Activated CD4-positive, alpha-beta T cell treated with anti-CD3 and anti-CD28 coated beads for 24 hours (primary cell): ENCODE measurements around the gene PEMT.
"Not testable (repeated sequence)": the region's sequence is repeated elsewhere in the genome, so short reads cannot be mapped to it uniquely, and the experiment has no call there.

Experiments
- DNase-seq, 2 donors: peaks; one replicate each; pipeline ENCODE4 v3.0.0-alpha.2; 2020; ENCODE audit warnings: low read depth in 2 of 2

Gene PEMT

DNA sequence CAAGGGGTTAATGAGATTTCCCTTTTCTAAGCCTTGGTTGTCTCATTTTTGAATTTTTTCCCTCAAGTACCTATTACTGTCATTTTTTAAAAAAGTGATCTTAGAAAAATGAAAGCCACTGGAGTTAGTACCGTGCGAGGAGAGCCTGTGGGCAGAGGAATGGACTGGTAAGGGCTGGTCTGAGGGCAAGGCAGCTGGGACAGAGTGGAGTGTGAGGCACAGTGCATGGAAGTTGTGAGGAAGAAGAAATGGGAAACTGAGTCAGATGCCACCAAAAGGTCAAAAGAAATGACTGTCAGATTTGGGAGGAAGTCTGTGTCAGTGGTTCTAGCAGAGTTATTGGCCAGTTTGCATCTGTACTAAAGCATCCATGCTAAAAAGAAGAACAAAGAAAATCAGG, 103.5 kb downstream of the PEMT start:
- no peak for DNase-seq

DNA sequence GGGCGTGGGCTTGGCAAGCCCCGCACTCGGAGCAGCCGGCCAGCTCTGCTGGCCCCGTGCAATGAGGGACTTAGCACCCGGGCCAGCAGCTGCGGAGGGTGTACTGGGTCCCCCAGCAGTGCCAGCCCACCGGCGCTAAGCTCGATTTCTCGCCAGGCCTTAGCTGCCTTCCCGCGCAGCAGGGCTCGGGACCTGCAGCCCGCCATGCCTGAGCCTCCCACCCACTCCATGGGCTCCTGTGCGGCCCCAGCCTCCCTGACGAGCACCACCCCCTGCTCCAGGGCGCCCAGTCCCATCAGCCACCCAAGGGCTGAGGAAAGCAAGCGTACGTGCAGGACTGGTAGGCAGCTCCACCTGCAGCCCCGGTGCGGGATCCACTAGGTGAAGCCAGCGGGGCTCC, 105.1 kb downstream of the PEMT start:
- DNase-seq: not testable (repeated sequence)

DNA sequence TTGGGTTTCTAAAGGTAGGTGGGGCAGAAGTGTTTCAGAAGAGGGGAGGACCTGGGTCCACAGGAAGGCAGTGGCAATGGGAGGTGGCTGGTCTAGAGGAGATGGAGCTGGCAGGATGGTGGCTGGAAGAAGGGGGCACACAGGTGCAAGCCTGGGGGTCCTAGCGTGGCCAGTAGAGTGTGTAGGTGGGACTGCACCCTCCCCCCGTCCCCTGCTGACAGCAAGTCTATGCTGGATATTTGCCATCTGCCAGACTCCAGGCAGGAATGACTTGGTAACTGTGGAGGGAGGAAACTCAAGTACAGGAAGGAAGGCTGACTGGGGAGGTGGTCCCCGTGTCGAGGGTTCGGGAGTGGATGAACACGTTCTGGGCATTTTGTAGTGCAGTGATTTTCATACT, 106.1 kb downstream of the PEMT start:
- DNase-seq: no peak

DNA sequence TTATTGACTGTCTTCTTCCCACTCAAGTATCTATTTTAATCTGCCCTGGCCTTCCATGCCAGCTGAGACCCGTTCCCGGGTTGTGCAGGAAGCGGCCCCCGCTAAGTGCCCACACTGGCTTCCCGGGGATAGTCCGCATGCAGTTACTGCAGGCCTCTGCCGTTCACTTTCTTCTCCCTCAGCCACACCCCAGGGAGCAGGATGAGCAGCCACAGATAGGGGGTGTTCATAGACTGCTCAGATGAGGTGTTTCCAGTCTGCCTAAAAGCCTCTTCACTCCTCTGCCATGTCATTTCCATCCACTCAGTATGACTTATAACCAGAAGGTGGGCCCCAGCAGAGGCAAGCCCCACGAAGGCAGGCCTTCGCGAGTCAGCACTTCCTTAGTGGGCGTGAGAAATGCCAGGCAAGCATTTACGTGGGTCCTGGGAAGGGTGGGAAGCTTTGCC, 107.0 kb downstream of the PEMT start:
- no peak for DNase-seq

DNA sequence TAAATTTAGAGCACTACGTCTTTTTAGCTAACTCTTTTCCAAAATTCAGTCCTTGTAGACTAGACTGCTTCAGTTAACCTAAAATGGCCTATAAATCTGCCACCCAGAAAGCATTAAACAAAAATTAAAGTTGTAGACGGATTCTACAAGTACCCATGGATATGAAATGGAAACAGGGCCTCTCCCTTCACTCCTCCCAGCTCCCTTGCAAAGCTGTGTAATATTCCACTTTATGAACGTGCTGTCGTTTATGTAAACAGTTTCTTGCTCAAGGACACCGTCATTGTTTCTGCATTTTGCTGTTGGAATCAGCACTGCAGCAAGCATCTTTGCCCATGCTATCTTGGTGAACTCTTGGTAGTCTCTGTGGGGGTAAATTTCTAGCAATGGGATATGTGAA, 109.6 kb downstream of the PEMT start:
- no peak for DNase-seq

DNA sequence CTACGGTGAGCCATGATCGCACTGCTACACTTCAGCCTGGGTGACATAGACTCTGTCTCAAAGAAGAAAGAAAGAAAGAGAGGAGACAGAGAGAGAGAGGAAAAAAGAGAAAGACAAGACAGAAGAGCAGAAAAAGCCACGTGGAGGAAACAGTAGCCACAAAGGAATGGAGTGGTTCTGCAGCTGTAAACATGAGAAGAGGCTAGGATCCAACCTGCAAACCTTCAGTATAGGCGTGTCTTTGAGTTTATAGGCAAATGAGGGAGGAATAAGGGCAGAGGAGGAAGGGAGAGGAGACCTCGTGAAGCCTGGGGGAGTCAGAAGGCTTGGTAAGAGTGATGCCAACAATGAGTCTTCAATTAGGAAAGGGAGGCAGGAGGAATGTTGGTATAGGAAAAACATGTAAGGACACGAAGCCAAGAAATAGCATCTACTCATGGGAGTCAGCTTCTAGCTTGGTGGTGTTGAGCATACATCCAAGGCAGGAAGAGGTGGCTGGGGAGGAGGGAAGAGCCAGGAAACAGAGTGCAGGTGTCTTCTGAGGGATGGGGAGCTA, 110.8 kb downstream of the PEMT start:
- DNase-seq: no peak

DNA sequence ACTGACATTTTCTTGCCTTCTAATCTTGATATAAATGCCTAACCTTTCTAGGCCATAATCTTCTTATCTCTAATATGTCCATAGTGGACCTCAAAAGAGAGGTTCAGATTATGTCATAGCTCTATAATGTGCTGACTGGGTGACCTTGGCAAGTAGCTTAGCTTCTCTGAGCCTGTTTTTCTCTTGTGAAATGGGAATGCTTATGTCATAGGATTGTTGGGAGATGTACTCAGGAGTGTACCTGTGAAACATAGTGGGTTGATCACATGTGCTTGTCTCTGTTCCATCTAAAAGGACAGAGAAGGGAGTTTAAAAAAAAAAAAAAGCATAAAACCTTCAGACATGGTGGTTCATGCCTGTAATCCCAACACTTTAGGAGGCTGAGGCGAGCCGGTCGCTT, 112.3 kb downstream of the PEMT start:
- no peak for DNase-seq

DNA sequence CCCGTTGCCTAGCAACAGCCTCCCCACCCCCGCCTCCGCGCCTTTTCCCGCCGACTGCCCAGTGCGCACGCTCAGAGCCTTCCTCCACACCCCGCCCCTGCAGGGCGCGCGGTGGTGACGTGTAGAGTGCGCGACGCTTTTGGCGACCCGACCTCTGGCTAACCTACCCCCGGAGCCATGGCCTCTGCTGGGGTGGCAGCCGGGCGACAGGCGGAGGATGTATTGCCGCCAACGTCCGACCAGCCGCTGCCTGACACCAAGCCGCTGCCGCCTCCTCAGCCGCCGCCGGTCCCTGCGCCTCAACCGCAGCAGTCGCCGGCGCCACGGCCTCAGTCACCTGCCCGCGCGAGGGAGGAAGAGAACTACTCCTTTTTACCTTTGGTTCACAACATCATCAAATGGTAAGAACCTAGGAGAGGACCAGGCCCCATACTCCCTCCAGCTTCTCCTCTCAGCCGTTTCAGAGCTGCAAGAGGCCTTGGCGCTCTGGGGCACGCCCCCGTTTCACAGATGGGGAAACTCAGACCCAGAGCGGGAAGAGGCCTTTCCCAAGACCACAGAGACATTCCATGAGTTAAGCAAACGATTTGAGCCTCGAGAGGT, 114.5 kb downstream of the PEMT start, which contains the start of gene MED9:
Gene MED9 (plus strand): TSS at position 136 of the 603 bp plus-strand sequence. CDS start 42 bp downstream, at position 178.
- DNase-seq: peak; percentile 91 to 93

DNA sequence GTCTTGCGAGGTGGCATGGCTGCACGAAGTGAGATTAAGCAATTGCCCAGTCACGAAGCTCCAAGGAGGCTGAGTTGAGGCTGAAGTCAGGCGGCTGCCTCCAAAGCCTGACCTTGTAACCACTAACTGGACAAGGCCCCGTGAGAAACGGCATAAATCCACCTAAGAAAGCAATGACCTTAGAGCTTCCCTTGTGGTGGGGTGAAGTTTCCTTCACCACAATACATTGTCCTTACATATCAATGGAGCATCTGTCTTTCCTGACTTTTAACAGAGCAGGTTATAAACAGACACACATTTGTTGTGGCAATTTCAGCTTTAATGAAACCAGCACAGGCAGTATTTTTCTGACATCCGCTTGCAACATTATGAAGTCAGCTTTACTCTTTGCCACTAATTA, 117.2 kb downstream of the PEMT start:
- DNase-seq: no peak

DNA sequence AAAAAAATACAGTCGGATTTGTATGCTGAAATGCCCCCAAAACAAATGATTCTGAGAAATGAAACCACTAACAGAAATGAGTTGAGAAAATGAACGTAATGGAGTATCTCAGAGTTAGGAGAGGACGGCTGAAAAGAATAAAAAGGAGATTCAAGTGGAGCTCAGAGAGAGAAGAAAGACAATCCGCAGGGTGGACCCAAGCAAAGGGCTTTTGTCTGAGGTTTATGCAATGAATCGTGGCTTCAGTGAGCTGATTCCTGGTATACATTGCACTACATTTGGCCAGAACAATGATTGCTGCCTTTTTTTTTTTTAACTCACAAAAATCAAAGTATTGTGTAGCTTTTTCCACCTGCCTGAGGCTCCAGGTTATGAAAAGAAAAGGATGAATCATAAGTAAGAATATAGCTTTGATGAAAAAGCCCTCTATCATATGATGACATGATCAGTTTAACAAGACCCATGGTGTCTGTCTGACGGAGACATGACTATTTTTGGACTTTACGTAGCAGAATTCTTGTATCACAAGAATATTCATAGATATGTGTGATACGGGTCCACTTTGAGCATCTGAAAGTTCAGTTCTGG, 119.1 kb downstream of the PEMT start:
- no peak for DNase-seq

DNA sequence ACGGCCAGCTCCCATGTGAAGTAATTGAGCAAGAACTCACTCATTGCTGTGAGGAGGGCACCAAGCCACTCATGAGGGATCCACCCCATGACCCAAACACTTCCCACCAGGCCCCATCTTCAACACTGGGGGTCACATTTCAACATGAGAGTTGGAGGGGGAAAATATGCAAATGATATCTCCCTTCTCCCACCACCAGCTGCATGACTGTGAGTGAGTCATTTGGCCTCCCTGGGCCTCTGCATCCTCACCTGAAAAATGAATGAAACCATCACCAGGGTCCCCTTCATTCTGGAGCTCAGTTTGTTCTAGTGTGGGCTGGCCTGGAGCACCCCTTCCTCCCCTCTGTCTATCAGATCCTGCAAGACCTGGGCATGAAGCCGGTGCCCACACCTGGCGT, 121.5 kb downstream of the PEMT start:
- no peak for DNase-seq

DNA sequence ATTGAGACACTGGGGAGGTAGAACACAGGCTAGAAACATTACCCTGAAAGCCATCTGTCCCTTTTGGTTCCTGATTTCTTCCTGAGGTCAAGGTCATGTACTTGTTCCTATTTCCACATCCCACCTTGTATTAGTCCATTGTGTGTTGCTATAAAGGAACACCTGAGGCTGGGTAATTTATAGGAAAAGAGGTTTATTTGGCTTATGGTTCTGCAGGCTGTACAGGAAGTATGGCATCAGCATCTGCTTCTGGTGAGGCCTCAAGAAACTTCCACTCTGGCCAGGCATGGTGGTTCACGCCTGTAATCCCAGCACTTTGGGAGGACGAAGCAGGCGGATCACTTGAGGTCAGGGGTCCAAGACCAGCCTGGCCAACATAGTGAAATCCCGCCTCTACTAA, 122.2 kb downstream of the PEMT start:
- DNase-seq: no peak

DNA sequence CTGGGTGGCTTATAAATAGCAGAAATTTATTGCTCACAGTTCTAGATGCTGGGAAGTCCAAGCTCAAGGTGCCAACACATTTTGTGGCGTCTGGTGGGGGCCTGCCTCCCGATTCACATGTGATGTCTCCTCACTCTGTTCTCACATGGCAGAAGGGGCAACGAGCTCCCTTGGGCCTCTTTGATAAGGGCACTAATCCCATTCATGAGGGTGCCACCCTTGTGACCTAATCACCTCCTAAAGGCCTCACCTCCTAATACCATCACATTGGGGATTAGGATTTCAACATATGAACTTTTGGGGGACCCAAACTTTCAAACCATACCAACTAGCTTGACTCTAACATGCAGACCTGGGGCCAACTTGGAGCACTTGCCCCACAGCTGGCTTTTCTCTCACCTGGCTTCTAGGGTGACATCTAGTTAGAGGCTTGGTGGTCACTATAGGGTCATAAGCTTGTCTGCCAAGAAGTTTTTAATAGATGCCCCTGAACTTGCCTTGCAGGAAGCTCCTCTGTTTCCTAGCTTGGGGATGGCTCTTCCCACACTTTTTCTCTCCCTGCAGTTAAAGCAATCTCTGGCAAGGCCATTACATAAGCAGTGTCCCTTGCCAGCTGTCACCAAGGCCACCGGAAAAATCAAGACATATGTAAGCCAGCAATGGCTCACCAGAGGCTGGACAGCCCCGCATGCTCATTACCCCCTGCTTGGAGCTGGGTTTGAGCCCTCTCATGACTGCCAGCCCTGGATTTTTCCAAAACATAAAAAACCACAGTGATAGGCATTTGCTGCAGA, 123.1 kb downstream of the PEMT start:
- DNase-seq: no peak

DNA sequence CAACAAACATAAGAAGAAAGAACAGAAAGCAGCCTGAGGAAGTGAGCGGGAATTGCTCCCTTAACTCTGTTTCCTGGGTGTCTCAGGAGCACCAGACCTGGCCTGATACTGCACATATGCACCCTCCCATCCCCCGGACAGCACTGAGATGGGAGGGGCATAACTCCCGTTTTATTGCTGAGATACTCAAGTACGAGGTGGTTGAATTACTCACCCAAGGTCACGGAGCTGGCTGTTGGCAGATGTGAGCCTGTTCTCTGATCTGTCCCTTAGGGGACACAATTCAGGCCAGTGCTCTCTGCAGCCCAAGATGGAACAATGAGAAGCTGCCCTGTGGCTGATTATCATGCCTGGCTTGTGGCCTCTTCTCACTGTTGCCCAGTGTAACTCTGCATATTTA, 123.8 kb downstream of the PEMT start:
- no peak for DNase-seq

DNA sequence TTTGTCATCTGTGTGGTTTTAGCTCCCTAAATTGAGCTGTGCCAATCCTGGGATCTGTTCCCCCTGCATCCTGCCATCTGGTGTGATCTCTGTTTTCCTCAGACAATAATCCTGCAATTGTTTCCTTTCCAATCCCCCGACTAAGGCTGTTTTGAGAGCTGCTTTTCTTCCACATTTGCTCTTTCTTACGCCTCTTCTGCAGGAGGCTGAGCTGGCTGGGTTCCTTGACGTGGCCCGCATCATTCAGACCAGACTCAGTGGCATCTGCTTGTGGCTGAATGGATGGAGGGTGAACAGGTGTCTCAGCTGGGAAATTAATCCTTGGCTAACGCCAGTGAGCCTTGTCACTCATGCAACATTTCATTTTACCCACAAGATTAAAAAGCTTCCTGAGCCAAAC, 124.5 kb downstream of the PEMT start:
- no peak for DNase-seq

DNA sequence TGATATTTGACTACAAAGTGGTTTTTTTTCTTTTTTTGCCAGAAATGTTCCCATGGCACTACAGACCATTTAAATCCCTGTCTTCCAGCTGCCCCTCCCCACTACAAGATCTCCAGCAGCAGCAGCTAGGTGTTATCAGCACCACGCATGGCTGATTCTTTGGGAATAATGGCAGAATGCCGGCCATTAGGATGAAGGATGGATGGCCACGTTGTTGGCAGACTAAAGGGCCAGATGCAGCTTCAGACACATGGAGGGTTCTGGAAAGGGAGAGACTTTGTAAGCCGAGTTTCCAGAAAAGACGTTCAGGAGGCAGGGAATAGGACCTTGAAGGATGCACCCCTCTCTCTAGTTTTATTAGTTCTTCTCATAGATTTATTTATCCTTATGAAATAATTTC, 125.0 kb downstream of the PEMT start:
- DNase-seq: no peak

DNA sequence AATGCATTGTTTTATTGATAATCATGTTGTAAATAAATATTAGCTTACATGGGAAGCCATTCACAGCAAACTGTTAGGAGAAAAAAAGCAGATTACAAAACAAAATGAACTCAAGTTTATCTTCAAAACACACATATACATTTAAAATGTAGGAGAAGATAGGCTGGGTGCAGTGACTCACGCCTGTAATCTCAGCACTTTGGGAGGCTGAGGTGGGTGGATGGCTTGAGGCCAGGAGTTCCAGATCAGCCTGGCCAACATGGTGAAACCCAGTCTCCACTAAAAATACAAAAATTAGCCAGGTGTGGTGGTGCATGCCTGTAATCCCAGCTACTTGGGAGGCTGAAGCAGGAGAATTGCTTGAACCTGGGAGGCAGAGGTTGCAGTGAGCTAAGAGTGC, 125.6 kb downstream of the PEMT start:
- not testable (repeated sequence) for DNase-seq

DNA sequence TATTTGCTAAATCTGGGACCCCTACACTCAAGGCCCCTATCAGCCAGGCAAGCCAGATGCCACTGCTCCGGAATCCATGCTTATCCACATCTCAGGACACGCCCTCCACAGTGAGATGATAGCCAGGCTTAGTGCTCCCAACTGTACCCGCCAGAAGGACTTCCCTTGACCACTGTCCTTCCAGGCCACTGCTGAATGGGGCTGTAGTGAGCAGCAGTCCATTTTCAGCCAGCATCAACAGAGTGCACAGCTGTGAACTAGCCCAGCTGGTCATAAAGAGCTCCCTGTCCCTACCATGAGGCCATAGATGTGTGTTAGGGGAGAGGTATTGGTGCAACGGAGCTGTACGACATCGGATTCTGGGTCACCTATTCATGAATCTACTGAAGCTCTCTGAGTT, 127.7 kb downstream of the PEMT start:
- no peak for DNase-seq

DNA sequence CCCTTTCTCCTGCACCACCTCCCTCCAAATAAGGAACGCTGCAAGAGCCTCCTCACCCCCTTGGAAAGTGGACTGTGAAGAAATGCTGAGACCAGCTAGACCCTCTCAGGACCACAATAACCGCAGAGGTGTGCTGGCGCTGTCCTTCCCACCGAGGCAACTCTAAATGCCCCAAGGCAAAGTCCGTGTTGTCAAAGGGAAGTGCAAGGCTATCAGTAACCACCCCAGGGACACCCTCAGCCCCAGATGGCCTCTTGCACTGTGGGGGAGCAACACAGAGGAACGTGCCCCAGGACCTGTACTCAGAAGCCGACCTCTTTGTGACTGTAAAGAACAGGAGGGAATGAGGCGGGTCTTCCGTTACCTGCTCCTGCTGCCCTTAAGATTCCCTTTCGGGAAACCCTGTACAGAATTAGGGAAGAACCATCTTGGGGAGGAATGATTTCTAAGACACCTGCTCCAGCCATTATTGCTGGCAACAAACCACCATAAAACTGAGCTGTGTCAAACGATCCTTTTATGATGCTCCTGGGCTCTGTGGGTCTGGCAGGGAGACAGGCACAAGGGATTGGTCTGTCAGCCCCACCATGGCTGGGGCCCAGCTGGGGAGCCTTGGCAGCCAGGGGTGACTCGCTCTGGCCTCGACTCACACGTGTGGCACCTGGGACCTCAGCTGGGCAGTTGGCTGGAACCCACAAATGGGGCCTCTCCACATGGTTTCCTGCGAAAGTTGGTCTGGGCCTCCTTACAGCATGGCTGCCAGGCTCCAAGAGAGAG, 129.3 kb downstream of the PEMT start:
- DNase-seq: no peak

DNA sequence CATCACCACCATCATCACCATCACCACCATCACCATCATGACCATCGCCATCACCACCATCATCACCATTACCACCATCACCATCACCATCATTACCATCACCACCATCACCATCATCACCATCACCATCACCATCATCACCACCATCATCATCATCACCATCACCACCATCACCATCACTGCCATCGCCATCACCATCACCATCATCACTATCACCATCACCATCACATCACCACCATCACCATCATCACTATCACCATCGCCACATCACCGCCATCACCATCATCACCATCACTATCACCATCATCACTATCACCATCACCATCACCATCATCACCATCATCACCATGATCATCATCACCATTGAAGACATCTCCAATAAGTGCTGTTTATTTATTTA, 131.5 kb downstream of the PEMT start:
- DNase-seq: no peak

DNA sequence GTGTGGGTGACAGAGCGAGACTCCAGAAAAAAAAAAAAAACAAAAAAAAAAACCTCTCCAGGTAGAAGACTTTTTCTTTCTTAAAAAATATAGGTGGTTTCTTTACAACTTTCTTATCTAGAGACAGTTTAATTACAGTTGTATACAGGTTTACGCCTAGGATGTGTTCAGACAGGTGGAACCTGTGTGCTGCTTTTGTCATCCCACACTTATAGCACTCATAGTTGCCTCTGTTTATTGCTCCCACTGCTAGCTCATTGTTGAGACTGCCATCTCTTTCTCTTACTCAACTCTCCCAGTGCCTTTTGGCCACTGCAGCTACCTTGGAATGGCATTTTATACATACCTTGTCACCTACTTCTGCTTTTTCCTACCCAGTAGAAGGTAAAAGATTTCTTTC, 133.8 kb downstream of the PEMT start:
- no peak for DNase-seq

DNA sequence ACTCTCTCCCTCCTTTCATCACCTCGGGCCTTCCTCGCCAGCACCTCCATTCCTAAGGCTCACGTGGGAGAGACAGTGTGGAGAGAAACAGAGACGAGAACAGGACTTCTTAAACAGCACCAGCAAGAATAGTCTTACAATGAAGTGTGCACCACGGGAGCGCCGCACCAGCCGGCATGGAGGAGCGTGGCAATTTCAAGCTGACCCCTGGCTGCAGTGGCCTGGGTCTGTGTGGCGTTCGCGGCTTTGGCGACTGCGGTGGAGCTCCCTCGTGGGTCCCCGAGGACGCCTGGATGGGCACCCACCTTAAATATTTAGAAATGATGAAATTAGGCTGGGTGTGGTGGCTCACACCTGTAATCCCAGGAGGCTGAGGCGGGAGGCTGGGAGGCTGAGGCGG, 135.3 kb downstream of the PEMT start:
- no peak for DNase-seq
